Small intestine (tissue), 7 donors: Measurements from ENCODE around the gene ABCA2. TPM values are rescaled to one million over a fixed set of nuclear protein-coding genes. Genes with fewer than 3 reads are reported as not detected.
A peak's percentile ranks its signal among the peaks of the same experiment; 100 is the strongest.

Experiments
- DNase-seq, 2 donors: peaks; one replicate each; pipeline versions ENCODE4 v3.0.0 to v3.0.0-alpha.2; 2013
- FAIRE-seq: peaks from 2 replicates; lab custom pipeline; 2012; peaks lifted over from hg19 to GRCh38; lab: Jason Lieb, UNC
- H3K27ac ChIP-seq, 3 donors: one replicate each; pipeline ENCODE4 v1.5.1; 2013; ENCODE audit warnings: low read length in 2 of 3, mild to moderate bottlenecking in 2 of 3, control low read depth in 1 of 3, inconsistent platforms in 1 of 3, low read depth in 1 of 3, moderate library complexity in 1 of 3
- H3K27me3 ChIP-seq, 3 donors: one replicate each; pipeline ENCODE4 v1.6.1; 2013; ENCODE audit warnings: low read length in 3 of 3, inconsistent platforms in 1 of 3; ENCODE audit not compliant: control insufficient read depth in 3 of 3, insufficient read depth in 3 of 3
- H3K36me3 ChIP-seq, 3 donors: one replicate each; pipeline ENCODE4 v1.6.1; 2013; ENCODE audit warnings: low read length in 3 of 3, inconsistent platforms in 1 of 3, low read depth in 1 of 3, mild to moderate bottlenecking in 1 of 3, moderate library complexity in 1 of 3; ENCODE audit not compliant: control insufficient read depth in 3 of 3, insufficient read depth in 2 of 3
- H3K4me1 ChIP-seq, 3 donors: one replicate each; pipeline ENCODE4 v1.6.1; 2013; ENCODE audit warnings: low read length in 2 of 3, inconsistent platforms in 1 of 3, low read depth in 1 of 3, mild to moderate bottlenecking in 1 of 3, moderate library complexity in 1 of 3; ENCODE audit not compliant: control insufficient read depth in 3 of 3, insufficient read depth in 2 of 3
- H3K4me3 ChIP-seq, 3 donors: one replicate each; pipeline ENCODE4 v1.5.1; 2013; ENCODE audit warnings: low read length in 3 of 3, control low read depth in 1 of 3, inconsistent platforms in 1 of 3, low read depth in 1 of 3, mild to moderate bottlenecking in 1 of 3, moderate library complexity in 1 of 3
- H3K9me3 ChIP-seq, 2 donors: one replicate each; pipeline ENCODE4 v1.6.1; 2013; ENCODE audit warnings: low read depth in 1 of 2, low read length in 1 of 2; ENCODE audit not compliant: control insufficient read depth in 2 of 2, insufficient read depth in 1 of 2
- WGBS, 3 donors: extraction: QIAGEN DNeasy Blood & Tissue Kit; methylation state at CpG; one replicate each; pipeline ENCODE4 v1.1.7; 2013; 5-methylcytosine and 5-hydroxymethylcytosine counted together
- polyA plus RNA-seq, 4 donors: library from polyadenylated mRNA; stranded (reverse) in 3 of 4; unstranded in 1 of 4; fragments of 200-250 nt in 3 of 4; fragments of 120-200 nt in 1 of 4; gene quantifications; one replicate each; pipeline versions ENCODE4 v1.2.1 to v1.2.3, GENCODE V29; 2013
- donor health status: healthy with polysubstance abuse.
- donor health status: control.
- donor health status: control.
- donor health status: Bipolar disorder and iron deficiency.
- donor health status: healthy.

Gene ABCA2
- polyA plus RNA-seq, 4 donors = 3.4 to 29.0 (median 8.8) TPM

DNA sequence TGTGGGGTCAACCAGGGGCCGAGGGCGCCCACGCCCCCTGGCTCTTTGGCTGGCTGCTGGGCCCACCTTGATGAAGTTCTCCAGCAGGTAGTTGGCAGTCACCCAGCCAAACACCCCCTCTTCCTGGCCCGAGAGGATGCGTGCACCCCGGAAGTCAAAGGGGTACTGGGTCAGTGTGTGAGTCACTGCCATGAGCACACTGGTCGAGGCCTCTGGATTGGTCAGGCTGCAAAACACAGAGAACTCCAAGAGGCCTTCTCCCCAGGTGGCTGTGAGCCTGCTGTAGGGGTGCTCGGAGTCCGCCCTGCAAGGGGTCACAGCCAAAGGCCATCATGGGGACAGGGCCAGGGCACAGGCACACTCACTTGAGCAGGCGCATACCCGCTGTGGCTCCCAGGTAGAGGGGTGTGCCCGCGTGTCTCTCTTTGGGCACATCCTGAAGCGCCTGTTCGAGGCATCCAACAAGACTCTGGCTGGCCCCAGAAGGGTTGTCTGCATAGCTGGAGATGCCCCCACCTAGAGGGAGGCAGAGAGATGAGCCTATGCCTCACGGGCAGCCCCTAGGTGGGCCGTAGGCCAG lies 23.2 kb upstream of the ABCA2 start:
- 89 to 92% (median 92%) methylated on average over 17 of the region's 17 CpGs for WGBS, 3 donors
- H3K27me3 ChIP-seq = peaks cover 0 to 59% (median 18%) of the 10 kb centered on the region in 3 donors
- H3K4me1 ChIP-seq = peaks cover 2 to 30% (median 8%) of the 10 kb centered on the region in 3 donors
- no peak overlapping the region for H3K27ac ChIP-seq
- no peak overlapping the region for H3K4me3 ChIP-seq
- peaks cover 0 to 3% (median 0%) of the 10 kb centered on the region in 3 donors for H3K36me3 ChIP-seq
- FAIRE-seq (no peak), DNase-seq (no peak)
- no peaks in the 10 kb centered on the region for H3K9me3 ChIP-seq

DNA sequence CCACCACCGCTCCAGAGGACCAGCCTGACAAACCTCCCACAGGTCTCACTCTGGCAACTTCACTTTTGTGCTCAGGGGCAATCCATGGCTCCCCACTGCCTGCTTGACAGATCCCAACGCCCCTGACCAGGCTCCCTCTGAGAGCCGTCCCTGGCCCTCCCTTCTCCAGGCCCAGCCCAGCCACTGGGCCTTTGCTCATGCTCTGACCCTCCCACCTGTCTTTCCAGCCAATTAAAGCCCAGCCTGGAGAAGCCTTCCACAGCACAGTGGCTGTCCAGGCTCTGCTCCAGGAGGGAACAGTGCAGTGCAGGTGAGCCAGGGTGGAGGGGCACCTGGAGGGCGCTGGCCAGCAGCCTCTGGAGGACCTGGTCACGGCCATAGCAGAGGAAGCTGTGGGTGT lies 22.5 kb upstream of the ABCA2 start:
- peaks cover 0 to 3% (median 0%) of the 10 kb centered on the region in 3 donors for H3K36me3 ChIP-seq
- no peaks in the 10 kb centered on the region for H3K9me3 ChIP-seq
- WGBS, 3 donors = 77 to 83% (median 81%) methylated on average over 5 of the region's 5 CpGs
- no peak overlapping the region for H3K4me3 ChIP-seq
- FAIRE-seq = no peak
- no peak for DNase-seq
- peaks cover 0 to 63% (median 18%) of the 10 kb centered on the region in 3 donors for H3K27me3 ChIP-seq
- no peak overlapping the region for H3K27ac ChIP-seq
- H3K4me1 ChIP-seq = peaks cover 2 to 26% (median 8%) of the 10 kb centered on the region in 3 donors

DNA sequence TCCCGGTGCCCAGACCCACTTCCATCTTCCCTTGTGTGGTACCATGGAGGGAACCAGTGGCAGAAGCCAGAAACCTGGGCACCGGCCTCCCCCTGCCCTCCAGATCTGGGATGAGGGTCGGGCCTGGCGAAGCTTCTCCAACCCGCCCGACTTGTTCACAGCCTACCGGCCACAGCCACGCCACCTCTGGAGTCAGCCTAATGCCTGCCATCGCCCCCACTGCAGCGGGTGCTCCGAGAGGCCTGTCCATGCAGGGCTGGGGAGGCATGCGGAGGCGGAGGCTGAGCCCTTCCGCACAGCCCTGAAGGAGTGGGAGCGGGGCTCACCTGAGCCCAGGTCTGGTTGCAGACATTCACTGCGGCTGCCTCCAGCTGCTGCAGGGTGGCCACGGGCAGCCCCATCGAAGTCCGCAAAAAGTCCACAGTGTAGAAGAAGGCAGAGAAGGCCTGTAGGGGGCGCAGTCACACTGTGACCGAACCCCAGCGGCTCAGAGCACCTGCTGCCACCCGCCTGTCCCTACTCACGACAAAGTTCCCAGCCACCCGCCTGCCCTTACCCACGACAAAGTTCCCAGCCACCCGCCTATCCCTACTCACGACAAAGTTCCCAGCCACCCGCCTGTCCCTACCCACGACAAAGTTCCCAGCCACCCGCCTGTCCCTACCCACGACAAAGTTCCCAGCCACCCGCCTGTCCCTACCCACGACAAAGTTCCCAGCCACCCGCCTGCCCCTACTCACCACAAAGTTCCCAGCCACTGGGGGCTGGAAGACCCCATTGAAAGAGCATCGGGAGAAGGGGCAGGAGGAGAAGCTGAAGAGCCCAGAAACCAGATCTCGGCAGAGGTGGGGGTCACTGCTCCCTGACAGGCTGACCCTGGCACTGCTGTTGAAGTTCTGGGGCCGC lies 21.8 kb upstream of the ABCA2 start:
- Histone ChIP-seq H3K9me3 (no peaks in the 10 kb centered on the region), H3K4me1 (peaks cover 0 to 26% (median 8%) of the 10 kb centered on the region in 3 donors), H3K36me3 (peaks cover 0 to 3% (median 0%) of the 10 kb centered on the region in 3 donors), H3K27me3 (peaks cover 0 to 71% (median 18%) of the 10 kb centered on the region in 3 donors), H3K4me3 (no peak overlapping the region), H3K27ac (no peak overlapping the region)
- DNase-seq (peak; percentile 66 to 81), FAIRE-seq (peak; percentile 77)
- 45 to 53% (median 52%) methylated on average over 37 to 38 of the region's 38 CpGs for WGBS, 3 donors

DNA sequence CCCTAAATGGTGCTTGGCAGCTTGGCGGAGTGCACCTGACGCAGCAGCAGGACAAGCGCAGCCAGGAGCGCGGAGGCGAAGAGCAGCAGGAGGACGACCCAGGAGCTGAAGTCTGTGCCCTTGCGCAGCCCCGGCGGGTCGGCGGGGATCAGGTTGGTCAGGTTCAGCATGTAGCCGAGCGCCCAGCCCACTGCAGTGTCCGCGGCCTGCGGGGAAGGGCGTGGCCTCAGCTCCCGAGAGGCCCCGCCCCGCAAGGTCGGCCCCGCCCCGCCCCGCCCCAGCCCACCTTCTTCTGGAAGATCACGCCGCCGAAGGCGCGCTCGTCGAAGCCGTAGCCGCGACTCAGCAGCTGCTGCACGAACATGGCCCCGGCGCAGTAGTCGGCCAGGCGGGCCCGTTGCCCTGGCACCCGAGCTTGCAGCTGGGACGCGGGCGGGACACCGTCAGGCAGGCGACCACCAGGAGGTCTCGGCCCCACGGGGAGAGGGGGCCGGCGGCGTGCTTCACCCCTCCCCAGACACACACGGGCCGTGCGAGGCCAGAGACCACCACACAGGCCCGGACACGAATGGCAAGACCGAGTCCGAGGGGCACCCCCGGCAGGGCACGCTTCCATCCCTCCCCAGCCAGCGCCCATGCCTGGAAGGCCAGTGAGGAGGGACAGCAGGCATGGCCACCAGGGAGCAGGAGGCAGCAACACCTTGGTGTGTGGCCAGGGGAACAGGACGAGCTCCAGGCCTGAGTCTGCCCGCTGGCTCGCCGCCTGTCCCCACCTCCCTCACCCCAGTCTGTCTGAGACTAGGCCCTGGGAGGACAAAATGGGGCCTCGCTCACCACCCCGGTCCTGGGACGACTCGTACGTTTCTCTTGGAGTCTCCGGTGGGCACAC lies 20.9 kb upstream of the ABCA2 start:
- Histone ChIP-seq H3K27me3 (peaks cover 0 to 80% (median 18%) of the 10 kb centered on the region in 3 donors), H3K9me3 (no peaks in the 10 kb centered on the region), H3K27ac (no peak overlapping the region), H3K4me1 (peaks cover 0 to 27% (median 8%) of the 10 kb centered on the region in 3 donors), H3K36me3 (peaks cover 0 to 3% (median 0%) of the 10 kb centered on the region in 3 donors), H3K4me3 (no peak overlapping the region)
- WGBS, 3 donors = 53 to 68% (median 57%) methylated on average over 50 to 72 of the region's 72 CpGs
- no peak for DNase-seq
- FAIRE-seq = no peak

DNA sequence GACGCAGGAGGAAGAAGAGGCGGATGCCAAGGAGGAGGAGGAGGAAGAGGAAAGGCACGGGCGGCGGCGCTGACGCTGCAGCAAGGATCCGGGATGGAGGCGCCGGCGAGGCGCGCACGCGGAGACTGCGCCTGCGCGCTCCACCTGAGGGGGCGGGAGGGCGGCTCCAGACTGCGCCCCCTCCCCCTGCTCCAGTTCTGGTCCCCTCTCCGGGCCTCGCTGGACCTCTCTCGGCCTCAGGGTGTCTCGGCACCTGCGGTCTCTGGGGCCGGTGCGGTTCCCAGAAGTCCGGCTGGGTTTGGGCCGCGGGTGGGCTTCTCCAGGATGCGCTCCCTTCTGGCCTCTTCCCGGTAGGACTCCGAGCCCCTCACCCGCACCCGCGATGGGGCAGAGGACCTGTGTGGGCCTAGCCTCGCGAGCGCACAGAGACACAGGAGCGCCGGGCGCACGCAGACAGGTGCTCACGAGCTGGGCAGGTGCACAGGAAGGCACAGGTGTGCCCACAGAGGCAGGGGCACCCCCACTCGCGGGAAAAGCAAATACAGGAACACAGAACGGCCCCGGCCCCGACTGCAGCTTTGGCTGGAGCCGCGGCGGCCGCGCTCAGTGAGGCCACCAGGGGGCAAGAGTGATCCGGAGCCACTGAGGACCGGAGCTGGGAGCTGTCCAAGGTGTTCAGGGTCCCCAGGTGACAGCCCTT lies 18.2 kb upstream of the ABCA2 start, which contains the start of gene NPDC1:
Gene NPDC1 (minus strand): TSS at position 90 of the 700 bp plus-strand sequence. CDS start 188 bp downstream, outside the sequence.
- WGBS, 3 donors = 0 to 1% (median 0%) methylated on average over 27 to 57 of the region's 57 CpGs
- Histone ChIP-seq H3K4me1 (peaks cover 0 to 24% (median 2%) of the 10 kb centered on the region in 3 donors), H3K36me3 (peaks cover 0 to 3% (median 0%) of the 10 kb centered on the region in 3 donors), H3K4me3 (peak within 1 kb of the TSS; percentile 43 to 55 (median 46)), H3K27ac (peak within 1 kb of the TSS in 2 of 3 donors; percentile 52 to 68), H3K27me3 (peaks cover 0 to 73% (median 12%) of the 10 kb centered on the region in 3 donors), H3K9me3 (no peaks in the 10 kb centered on the region)
- DNase-seq (peak; percentile 68 to 87), FAIRE-seq (no peak)

DNA sequence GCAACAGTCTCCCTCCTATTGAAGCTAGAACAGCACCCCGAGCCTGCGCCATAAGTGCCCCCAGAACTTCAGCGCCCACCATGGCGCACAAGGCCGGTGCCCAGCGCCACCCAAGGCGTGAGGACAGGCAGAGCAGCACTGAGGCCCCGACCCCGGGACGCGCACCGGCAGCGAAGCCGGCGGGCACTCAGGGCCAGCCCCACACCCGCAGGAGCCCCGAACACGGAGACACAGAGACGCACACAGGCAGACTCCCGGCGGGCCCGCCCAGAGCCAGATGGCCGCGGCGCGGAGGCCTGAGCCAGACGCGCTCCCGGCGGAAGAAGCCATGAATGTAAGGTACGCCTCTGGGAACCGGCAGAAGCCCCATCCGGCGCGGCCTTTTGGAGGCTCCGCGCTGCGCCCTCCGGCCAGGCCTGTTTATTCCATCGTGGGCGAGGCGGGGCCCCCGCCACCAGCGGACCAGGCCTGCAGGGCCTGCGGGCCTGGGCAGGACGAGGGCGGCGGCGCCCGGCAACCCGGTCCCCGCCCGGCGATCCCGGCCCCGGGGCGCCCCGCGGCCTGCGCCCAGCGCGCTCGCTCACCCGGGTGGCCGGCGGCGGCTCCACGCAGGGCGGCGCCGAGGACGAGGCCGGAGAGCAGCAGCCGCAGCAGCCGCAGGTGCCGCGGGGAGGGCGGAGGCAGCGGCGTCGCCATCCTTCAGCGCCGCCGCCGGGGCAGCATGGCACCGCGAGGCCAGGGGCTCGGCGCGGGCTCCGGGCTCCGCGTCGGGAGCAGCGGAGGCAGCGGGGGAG lies 17.5 kb upstream of the ABCA2 start:
- DNase-seq (peak in 1 of 2 donors; percentile 61), FAIRE-seq (no peak)
- Histone ChIP-seq H3K4me1 (peaks cover 0 to 24% (median 2%) of the 10 kb centered on the region in 3 donors), H3K4me3 (peak overlapping the region; percentile 43 to 55 (median 46)), H3K27me3 (peaks cover 0 to 66% (median 12%) of the 10 kb centered on the region in 3 donors), H3K9me3 (no peaks in the 10 kb centered on the region), H3K27ac (no peak overlapping the region), H3K36me3 (peaks cover 0 to 3% (median 0%) of the 10 kb centered on the region in 3 donors)
- 2 to 4% (median 3%) methylated on average over 72 to 96 of the region's 96 CpGs for WGBS, 3 donors
